K562 (cell line): ENCODE measurements around the gene CABP2. TPM values are rescaled to one million over a fixed set of nuclear protein-coding genes. Genes with fewer than 3 reads are reported as not detected.
"Not testable (repeated sequence)": the region's sequence is repeated elsewhere in the genome, so short reads cannot be mapped to it uniquely, and the experiment has no call there.

Source experiments
- ATF7 ChIP-seq: fragments of 450-650 bp; IDR thresholded peaks from 2 replicates; pipeline ENCODE4 v1.7.1; 2014; ENCODE audit warnings: mild to moderate bottlenecking, moderate library complexity
- CREB5 ChIP-seq: fragments of 250-450 bp; sonication (Bioruptor Pico); IDR thresholded peaks from 2 replicates; pipeline ENCODE4 v1.5.0; 2020; ENCODE audit warnings: mild to moderate bottlenecking
- CREM ChIP-seq: IDR thresholded peaks from 2 replicates; pipeline ENCODE4 v1.6.1; 2014; ENCODE audit warnings: antibody characterized with exemption, low read depth
- ETV1 ChIP-seq: fragments of 450-650 bp; conservative IDR thresholded peaks from 2 replicates; pipeline ENCODE4 v1.6.1; 2016; ENCODE audit warnings: missing genetic modification characterization, control low read depth, low read depth, missing compliant biosample characterization
- GABPA ChIP-seq: fragments of 200-800 bp; sonication (Bioruptor generic); conservative IDR thresholded peaks from 2 replicates; pipeline ENCODE4 v1.6.1; 2016; ENCODE audit warnings: low read depth, missing genetic modification characterization, missing compliant biosample characterization
- GMEB1 ChIP-seq: fragments of 250-450 bp; sonication (Bioruptor Pico); IDR thresholded peaks from 2 replicates; pipeline ENCODE4 v1.4.0; 2020; ENCODE audit warnings: mild to moderate bottlenecking
- GTF2A2 ChIP-seq: IDR thresholded peaks from 2 replicates; pipeline ENCODE4 v1.6.1; 2016; ENCODE audit warnings: mild to moderate bottlenecking, missing genetic modification characterization, missing compliant biosample characterization
- HINFP ChIP-seq: fragments of 450-650 bp; conservative IDR thresholded peaks from 2 replicates; pipeline ENCODE4 v1.6.1; 2016; ENCODE audit warnings: missing genetic modification characterization, low read depth, mild to moderate bottlenecking, control low read depth, missing compliant biosample characterization
- HOXB6 ChIP-seq: fragments of 250-450 bp; sonication (Bioruptor Pico); IDR thresholded peaks from 2 replicates; pipeline ENCODE4 v1.5.1; 2022; ENCODE audit warnings: mild to moderate bottlenecking, borderline replicate concordance
- JUN ChIP-seq, 2 experiments: sonication (generic) in 1 of 2; formaldehyde crosslinking in 1 of 2; IDR thresholded peaks; 2 replicates each; pipeline versions ENCODE4 v1.6.1 to v1.8.0; 2012 to 2022; ENCODE audit warnings: borderline replicate concordance in 2 of 2, mild to moderate bottlenecking in 2 of 2, improper control_type of control experiment in 1 of 2, low read depth in 1 of 2, low read length in 1 of 2, missing genetic modification reagents in 1 of 2
- NFIC ChIP-seq: fragments of 450-650 bp; IDR thresholded peaks from 2 replicates; pipeline ENCODE4 v1.6.1; 2017; ENCODE audit warnings: mild to moderate bottlenecking, inconsistent platforms
- SMARCE1 ChIP-seq: fragments of 450-650 bp; IDR thresholded peaks from 2 replicates; pipeline ENCODE4 v1.7.1; 2016; ENCODE audit warnings: mild to moderate bottlenecking
- ZBTB34 ChIP-seq: fragments of 250-450 bp; sonication (Bioruptor Pico); IDR thresholded peaks from 2 replicates; pipeline ENCODE4 v1.8.0; 2021; ENCODE audit warnings: mild to moderate bottlenecking, moderate library complexity
- ZNF398 ChIP-seq: fragments of 250-450 bp; sonication (Bioruptor Pico); IDR thresholded peaks from 2 replicates; pipeline ENCODE4 v1.8.0; 2021; ENCODE audit warnings: moderate library complexity, mild to moderate bottlenecking, inconsistent platforms
- ZNF583 ChIP-seq: fragments of 250-450 bp; sonication (Bioruptor Pico); IDR thresholded peaks from 2 replicates; pipeline ENCODE4 v1.4.0; 2020
- ZNF584 ChIP-seq: fragments of 200-800 bp; sonication (Bioruptor generic); IDR thresholded peaks from 2 replicates; pipeline ENCODE4 v1.6.1; 2016; ENCODE audit warnings: low read depth, mild to moderate bottlenecking, missing genetic modification characterization, missing compliant biosample characterization
- ZNF740 ChIP-seq, 3 experiments: fragments of 200-800 bp in 1 of 3; sonication (Bioruptor generic) in 1 of 3; sonication (generic) in 1 of 3; formaldehyde crosslinking in 1 of 3; IDR thresholded peaks; 2 replicates each; pipeline versions ENCODE4 v1.6.1 to v1.8.0; 2016 to 2022; ENCODE audit warnings: mild to moderate bottlenecking in 2 of 3, missing compliant biosample characterization in 2 of 3, missing genetic modification characterization in 2 of 3, missing genetic modification reagents in 1 of 3
- ZNF75A ChIP-seq: fragments of 450-650 bp; formaldehyde crosslinking; IDR thresholded peaks from 2 replicates; pipeline ENCODE4 v1.4.0; 2020; ENCODE audit warnings: mild to moderate bottlenecking
- polyA plus RNA-seq, 8 experiments: library from polyadenylated mRNA; depleted of rRNA in 4 of 8; stranded (reverse) in 5 of 8; unstranded in 3 of 8; fragments of >200 nt; fragmentation: Nextera tagmentation in 2 of 8; fragmentation: Illumina TruSeq in 1 of 8; extraction: Ambion mirVana in 2 of 8; extraction: Trizol in 1 of 8; gene quantifications; 2 replicates each; pipeline versions ENCODE4 v1.2.1 to v1.2.3, GENCODE V29; 2011 to 2014; ENCODE audit warnings: inconsistent platforms in 1 of 8, missing spikeins in 1 of 8
- total RNA-seq, 7 experiments: library from RNA; depleted of rRNA in 6 of 7; stranded (reverse); fragments of >200 nt in 6 of 7; fragmentation: Illumina TruSeq in 2 of 7; extraction: Trizol in 2 of 7; gene quantifications; 2 replicates each; pipeline versions ENCODE4 v1.2.1 to v1.2.3, GENCODE V29; 2011 to 2021; ENCODE audit warnings: low replicate concordance in 1 of 7

CABP2 gene
- total and polyA plus RNA-seq, 9 of the 15 experiments (the other 6 are each of a cell fraction or from before 2014, with no cell fraction given): not detected

- TF ChIP-seq ZBTB34 (CRISPR knock-in tag): peak; percentile 84; the same call in 1 of the 2 replicates
- TF ChIP-seq GTF2A2 (tag): peak; percentile 92
- peak; percentile 49 for TF ChIP-seq CREM
- TF ChIP-seq ZNF398: peak; percentile 81
- TF ChIP-seq JUN (IDR thresholded peaks at IDR 0.05; ENCODE audit: borderline replicate concordance, low read depth, low read length): peak; percentile 79
- TF ChIP-seq JUN (CRISPR knock-in tag; IDR thresholded peaks at IDR 0.05; ENCODE audit: borderline replicate concordance); ZNF740 (CRISPR knock-in tag; IDR thresholded peaks at IDR 0.05): not testable (repeated sequence)
- peak; percentile 63 for TF ChIP-seq GMEB1 (CRISPR knock-in tag)
- peak; percentile 64 for TF ChIP-seq NFIC
- peak; percentile 54; the same call in 1 of the 2 replicates for TF ChIP-seq ZNF75A
- TF ChIP-seq GABPA (tag): 0 out of 2 replicates have a peak, but pooled peaks have one; percentile 16
- TF ChIP-seq ZNF583 (CRISPR knock-in tag): peak; percentile 98
- peak; percentile 80; the same call in 1 of the 2 replicates for TF ChIP-seq ATF7
- 0 out of 2 replicates have a peak, but pooled peaks have one; percentile 68 for TF ChIP-seq HOXB6
- peak; percentile 95 for TF ChIP-seq ZNF584 (CRISPR knock-in tag)
- peak; percentile 79 for TF ChIP-seq ETV1
- peak; percentile 92 for TF ChIP-seq HINFP (tag)
- peak; percentile 88 for TF ChIP-seq CREB5 (CRISPR knock-in tag)
- TF ChIP-seq ZNF740 (tag; IDR thresholded peaks at IDR 0.05): peak in 1 of 2 experiments; percentile 95; a peak in 2 of 4 replicates
- TF ChIP-seq SMARCE1: peak; percentile 64; the same call in 1 of the 2 replicates
These were observed 40.5 kb upstream of the CABP2 start (continued) for GRCh38 chr11:67563705-67564114.
